ENCODE measurements around the gene RNF112.

DNA sequence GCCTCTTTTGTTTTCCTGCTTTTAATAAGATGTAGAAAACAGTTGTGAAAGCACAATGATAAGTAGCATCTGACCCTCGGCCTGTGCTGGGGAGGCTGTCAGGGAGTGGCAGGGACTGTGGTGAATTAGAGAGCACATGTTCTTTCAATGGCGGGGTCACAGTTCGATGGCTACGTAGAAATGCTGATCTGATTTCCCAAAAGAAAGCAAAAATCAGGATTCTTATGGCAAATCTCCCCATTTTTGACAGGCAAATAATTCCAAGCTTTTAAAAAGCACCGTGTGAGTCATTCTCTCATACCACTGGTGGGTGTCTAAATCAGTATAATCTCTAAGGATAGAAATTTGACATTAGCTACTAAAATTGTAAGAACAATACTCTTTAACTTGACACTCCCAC, 36.9 kb upstream of the RNF112 start:
- TF ChIP-seq, protein P1, sequence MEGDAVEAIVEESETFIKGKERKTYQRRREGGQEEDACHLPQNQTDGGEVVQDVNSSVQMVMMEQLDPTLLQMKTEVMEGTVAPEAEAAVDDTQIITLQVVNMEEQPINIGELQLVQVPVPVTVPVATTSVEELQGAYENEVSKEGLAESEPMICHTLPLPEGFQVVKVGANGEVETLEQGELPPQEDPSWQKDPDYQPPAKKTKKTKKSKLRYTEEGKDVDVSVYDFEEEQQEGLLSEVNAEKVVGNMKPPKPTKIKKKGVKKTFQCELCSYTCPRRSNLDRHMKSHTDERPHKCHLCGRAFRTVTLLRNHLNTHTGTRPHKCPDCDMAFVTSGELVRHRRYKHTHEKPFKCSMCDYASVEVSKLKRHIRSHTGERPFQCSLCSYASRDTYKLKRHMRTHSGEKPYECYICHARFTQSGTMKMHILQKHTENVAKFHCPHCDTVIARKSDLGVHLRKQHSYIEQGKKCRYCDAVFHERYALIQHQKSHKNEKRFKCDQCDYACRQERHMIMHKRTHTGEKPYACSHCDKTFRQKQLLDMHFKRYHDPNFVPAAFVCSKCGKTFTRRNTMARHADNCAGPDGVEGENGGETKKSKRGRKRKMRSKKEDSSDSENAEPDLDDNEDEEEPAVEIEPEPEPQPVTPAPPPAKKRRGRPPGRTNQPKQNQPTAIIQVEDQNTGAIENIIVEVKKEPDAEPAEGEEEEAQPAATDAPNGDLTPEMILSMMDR (IDR thresholded peaks at IDR 0.05) = no peak
- TF ChIP-seq EP300 (IDR thresholded peaks at IDR 0.05) (no peak), POLR2A (IDR thresholded peaks at IDR 0.05) (no peak)
